H1 (cell line): ENCODE measurements around the gene GALNT9. TPM values are rescaled to one million over a fixed set of nuclear protein-coding genes. Genes with fewer than 3 reads are reported as not detected.

ENCODE experiments used
- CTCF ChIA-PET: fragments of 300-600 bp; sonication (Branson Sonifier 250); formaldehyde crosslinking; loops from one replicate; lab custom pipeline; 2021; ENCODE audit not compliant: partially characterized antibody; lab: Charles Lee
- POLR2A ChIA-PET: fragments of 300-600 bp; sonication (Branson Sonifier 250); formaldehyde crosslinking; loops from one replicate; lab custom pipeline; 2021; ENCODE audit warnings: inconsistent platforms; ENCODE audit not compliant: partially characterized antibody; lab: Charles Lee
- DNase-seq, 2 experiments: peaks; one replicate each; pipeline versions ENCODE4 v3.0.0 to v3.0.0-alpha.2; 2010 to 2022; ENCODE audit warnings: low spot score in 2 of 2, low read depth in 1 of 2, mixed read lengths in 1 of 2
- FAIRE-seq: peaks from 2 replicates; lab custom pipeline; 2011; peaks lifted over from hg19 to GRCh38; lab: Jason Lieb, UNC
- H2AFZ ChIP-seq: 2 replicates; pipeline ENCODE4 v1.8.1; 2012; ENCODE audit warnings: low read length, inconsistent platforms
- H2AK5ac ChIP-seq: 2 replicates; pipeline ENCODE4 v1.6.1; 2013; ENCODE audit warnings: low read depth, low read length
- H2BK120ac ChIP-seq: replicated peaks from 2 replicates; pipeline ENCODE3; 2013; ENCODE audit warnings: low read depth, low read length, inconsistent platforms
- H2BK12ac ChIP-seq: 2 replicates; pipeline ENCODE4 v1.6.1; 2013; ENCODE audit warnings: low read depth, low read length
- H2BK15ac ChIP-seq: 2 replicates; pipeline ENCODE4 v1.6.1; 2013; ENCODE audit warnings: low read length
- H2BK20ac ChIP-seq: 2 replicates; pipeline ENCODE4 v1.6.1; 2013; ENCODE audit warnings: low read length
- H2BK5ac ChIP-seq: 2 replicates; pipeline ENCODE4 v1.6.1; 2013; ENCODE audit warnings: low read depth, low read length
- H3K14ac ChIP-seq: 2 replicates; pipeline ENCODE4 v1.6.1; 2013; ENCODE audit warnings: inconsistent platforms; ENCODE audit not compliant: insufficient read length
- H3K18ac ChIP-seq: 2 replicates; pipeline ENCODE4 v1.6.1; 2013; ENCODE audit warnings: low read length; ENCODE audit errors: extremely low read depth
- H3K23ac ChIP-seq: 2 replicates; pipeline ENCODE4 v1.6.1; 2013; ENCODE audit warnings: inconsistent platforms; ENCODE audit not compliant: insufficient read length
- H3K23me2 ChIP-seq: 2 replicates; pipeline ENCODE4 v1.6.1; 2013; ENCODE audit warnings: low read depth, low read length
- H3K27ac ChIP-seq: 2 replicates; pipeline ENCODE4 v1.6.1; 2011; ENCODE audit warnings: low read depth, low read length, inconsistent platforms
- H3K27me3 ChIP-seq, 4 experiments: replicated peaks in 1 of 4; 1 replicate in 1 of 4; 2 replicates in 3 of 4; pipeline versions ENCODE4 v1.6.1 to v1.8.1; 2011 to 2013; ENCODE audit warnings: low read length in 3 of 4, mild to moderate bottlenecking in 3 of 4, inconsistent platforms in 2 of 4, mixed read lengths in 2 of 4, moderate library complexity in 1 of 4; ENCODE audit not compliant: control insufficient read depth in 3 of 4, insufficient read depth in 3 of 4; ENCODE audit errors: extremely low read depth in 1 of 4
- H3K36me3 ChIP-seq, 4 experiments: 2 replicates each; pipeline versions ENCODE4 v1.6.1 to v1.8.1; 2011 to 2013; ENCODE audit warnings: mild to moderate bottlenecking in 4 of 4, low read length in 3 of 4, moderate library complexity in 2 of 4, control low read depth in 1 of 4, inconsistent platforms in 1 of 4; ENCODE audit not compliant: insufficient read depth in 4 of 4, control insufficient read depth in 2 of 4
- H3K4ac ChIP-seq: replicated peaks from 2 replicates; pipeline ENCODE3; 2013; ENCODE audit warnings: low read length, low read depth, mixed read lengths, inconsistent platforms; ENCODE audit not compliant: insufficient read length
- H3K4me1 ChIP-seq, 4 experiments: replicated peaks in 1 of 4; 1 replicate in 1 of 4; 2 replicates in 3 of 4; pipeline versions ENCODE4 v1.6.1 to v1.8.1; 2011 to 2013; ENCODE audit warnings: low read length in 3 of 4, inconsistent platforms in 2 of 4, mixed read lengths in 1 of 4; ENCODE audit not compliant: insufficient read depth in 4 of 4, control insufficient read depth in 3 of 4
- H3K4me2 ChIP-seq, 2 experiments: 2 replicates each; pipeline versions ENCODE4 v1.6.1 to v1.8.1; 2011 to 2013; ENCODE audit warnings: low read depth in 2 of 2, low read length in 2 of 2, control low read depth in 1 of 2, inconsistent platforms in 1 of 2, mild to moderate bottlenecking in 1 of 2; ENCODE audit not compliant: insufficient read depth in 1 of 2
- H3K4me3 ChIP-seq, 4 experiments: fragments of 200-600, 300-600 bp in 1 of 4; sonication (generic), shearing (Covaris generic), sonication (Bioruptor Twin) in 1 of 4; 2 replicates each; pipeline versions ENCODE4 v1.5.1 to v1.8.1; 2011 to 2016; ENCODE audit warnings: low read length in 4 of 4, low read depth in 3 of 4, control low read depth in 2 of 4, inconsistent platforms in 2 of 4, mild to moderate bottlenecking in 2 of 4, mixed read lengths in 1 of 4, moderate library complexity in 1 of 4; ENCODE audit not compliant: insufficient read depth in 2 of 4; ENCODE audit errors: extremely low read depth in 1 of 4
- H3K56ac ChIP-seq: replicated peaks from 2 replicates; pipeline ENCODE3; 2013; ENCODE audit warnings: low read depth, mild to moderate bottlenecking, mixed read lengths, low read length, inconsistent platforms; ENCODE audit not compliant: insufficient read length
- H3K79me1 ChIP-seq: 2 replicates; pipeline ENCODE4 v1.6.1; 2013; ENCODE audit warnings: low read depth, low read length, control low read depth
- H3K79me2 ChIP-seq, 2 experiments: 2 replicates each; pipeline versions ENCODE4 v1.6.1 to v1.8.1; 2012 to 2013; ENCODE audit warnings: low read length in 2 of 2, mild to moderate bottlenecking in 2 of 2, inconsistent platforms in 1 of 2; ENCODE audit not compliant: insufficient read depth in 2 of 2, control insufficient read depth in 1 of 2
- H3K9ac ChIP-seq, 4 experiments: replicated peaks in 1 of 4; 1 replicate in 1 of 4; 2 replicates in 3 of 4; pipeline versions ENCODE4 v1.6.1 to v1.8.1; 2011 to 2013; ENCODE audit warnings: low read depth in 3 of 4, low read length in 3 of 4, control low read depth in 2 of 4, mild to moderate bottlenecking in 2 of 4, moderate library complexity in 2 of 4, inconsistent platforms in 1 of 4; ENCODE audit errors: extremely low read depth in 1 of 4
- H3K9me3 ChIP-seq, 2 experiments: 2 replicates each; pipeline versions ENCODE4 v1.6.1 to v1.8.1; 2012 to 2013; ENCODE audit warnings: mild to moderate bottlenecking in 2 of 2, moderate library complexity in 2 of 2, control low read depth in 1 of 2, inconsistent platforms in 1 of 2, low read depth in 1 of 2, low read length in 1 of 2, mixed read lengths in 1 of 2; ENCODE audit not compliant: insufficient read depth in 2 of 2
- H4K20me1 ChIP-seq, 2 experiments: replicated peaks in 1 of 2; 2 replicates each; pipeline versions ENCODE3 to v1.8.1; 2011 to 2013; ENCODE audit warnings: inconsistent platforms in 2 of 2, low read length in 2 of 2, mild to moderate bottlenecking in 1 of 2; ENCODE audit not compliant: insufficient read depth in 2 of 2, control insufficient read depth in 1 of 2
- H4K5ac ChIP-seq: 2 replicates; pipeline ENCODE4 v1.6.1; 2013; ENCODE audit warnings: low read length, low read depth, mixed read lengths, inconsistent platforms; ENCODE audit not compliant: insufficient read length
- H4K8ac ChIP-seq: 2 replicates; pipeline ENCODE4 v1.8.0; 2013; ENCODE audit warnings: mild to moderate bottlenecking, moderate library complexity, low read length, inconsistent platforms; ENCODE audit not compliant: insufficient read depth; ENCODE audit errors: extremely low read depth
- H4K91ac ChIP-seq: replicated peaks from 2 replicates; pipeline ENCODE3; 2013; ENCODE audit warnings: low read length, mixed read lengths, inconsistent platforms; ENCODE audit not compliant: insufficient read length
- BRCA1 ChIP-seq: IDR thresholded peaks from 2 replicates; pipeline ENCODE4 v1.6.1; 2012; ENCODE audit warnings: low read depth, low read length, improper control_type of control experiment
- CEBPB ChIP-seq: IDR thresholded peaks from 2 replicates; pipeline ENCODE4 v1.6.1; 2012; ENCODE audit warnings: low read depth, low read length
- CREB1 ChIP-seq: IDR thresholded peaks from 2 replicates; pipeline ENCODE4 v1.6.1; 2012; ENCODE audit warnings: inconsistent platforms
- HDAC2 ChIP-seq, 2 experiments: fragments of 300-600 bp in 1 of 2; sonication (generic) in 1 of 2; IDR thresholded peaks; 2 replicates each; pipeline ENCODE4 v1.6.1; 2011 to 2012; ENCODE audit warnings: low read depth in 2 of 2, low read length in 2 of 2, mild to moderate bottlenecking in 2 of 2, moderate library complexity in 2 of 2, borderline replicate concordance in 1 of 2, inconsistent platforms in 1 of 2
- NRF1 ChIP-seq: IDR thresholded peaks from 2 replicates; pipeline ENCODE4 v1.6.1; 2011; ENCODE audit warnings: mild to moderate bottlenecking, low read depth, low read length, improper control_type of control experiment
- PHF8 ChIP-seq: fragments of 200-600 bp; sonication (generic); conservative IDR thresholded peaks from 2 replicates; pipeline ENCODE4 v1.7.1; 2012; ENCODE audit warnings: low read depth, mild to moderate bottlenecking, inconsistent platforms, low read length, moderate library complexity
- POLR2AphosphoS5 ChIP-seq: IDR thresholded peaks from 2 replicates; pipeline ENCODE4 v1.6.1; 2011; ENCODE audit warnings: low read depth, low read length
- RFX5 ChIP-seq: IDR thresholded peaks from 2 replicates; pipeline ENCODE4 v1.6.1; 2011; ENCODE audit warnings: low read depth, low read length, improper control_type of control experiment, borderline replicate concordance
- SAP30 ChIP-seq: fragments of 300-600 bp; sonication (generic); IDR thresholded peaks from 2 replicates; pipeline ENCODE4 v1.7.1; 2012; ENCODE audit warnings: low read length, moderate library complexity, mild to moderate bottlenecking, inconsistent platforms; ENCODE audit not compliant: insufficient read depth, insufficient replicate concordance
- SIX5 ChIP-seq: IDR thresholded peaks from 2 replicates; pipeline ENCODE4 v1.6.1; 2011; ENCODE audit warnings: mild to moderate bottlenecking, low read depth, low read length
- SP2 ChIP-seq: IDR thresholded peaks from 2 replicates; pipeline ENCODE4 v1.6.1; 2012; ENCODE audit warnings: mild to moderate bottlenecking, low read length, inconsistent platforms
- WGBS, 2 experiments: shearing (Covaris generic) in 1 of 2; methylation state at CpG; one replicate each; pipeline versions ENCODE4 v1.1.6 to v1.1.7; 2013 to 2015; ENCODE audit warnings: low lambda C conversion rate in 2 of 2, mixed read lengths in 2 of 2, inconsistent platforms in 1 of 2, low coverage in 1 of 2, missing lambda C conversion rate in 1 of 2; ENCODE audit not compliant: insufficient replicate concordance in 2 of 2, insufficient coverage in 1 of 2, insufficient read length in 1 of 2; ENCODE audit errors: extremely low coverage in 1 of 2, missing lambda C conversion rate in 1 of 2; 5-methylcytosine and 5-hydroxymethylcytosine counted together
- polyA plus RNA-seq, 7 experiments: library from polyadenylated mRNA; depleted of rRNA in 3 of 7; stranded (reverse) in 5 of 7; unstranded in 2 of 7; fragments of >200 nt in 5 of 7; fragments of 200-250 nt in 2 of 7; gene quantifications; 1 replicate in 5 of 7; 2 replicates in 1 of 7; 4 replicates in 1 of 7; pipeline versions ENCODE4 v1.2.1 to v1.2.3, GENCODE V29; 2011 to 2013; ENCODE audit warnings: missing spikeins in 2 of 7, mixed read lengths in 2 of 7
- total RNA-seq: library from RNA; stranded (reverse); fragmentation: NEBNext Ultra II Directional; extraction: Animal tissue kit (Norgen Biotek cat#: 25700); gene quantifications from 2 replicates; pipeline ENCODE4 v1.2.1, GENCODE V29; 2021
- TF ChIP-seq, protein P1 (sequence below): IDR thresholded peaks from 2 replicates; pipeline ENCODE4 v1.6.1; 2012; ENCODE audit warnings: low read length, inconsistent platforms

The GALNT9 gene
- total and polyA plus RNA-seq, 2 of the 8 experiments (the other 6 are each of a cell fraction or from before 2014, with no cell fraction given) = 2.0 to 3.6 TPM

DNA sequence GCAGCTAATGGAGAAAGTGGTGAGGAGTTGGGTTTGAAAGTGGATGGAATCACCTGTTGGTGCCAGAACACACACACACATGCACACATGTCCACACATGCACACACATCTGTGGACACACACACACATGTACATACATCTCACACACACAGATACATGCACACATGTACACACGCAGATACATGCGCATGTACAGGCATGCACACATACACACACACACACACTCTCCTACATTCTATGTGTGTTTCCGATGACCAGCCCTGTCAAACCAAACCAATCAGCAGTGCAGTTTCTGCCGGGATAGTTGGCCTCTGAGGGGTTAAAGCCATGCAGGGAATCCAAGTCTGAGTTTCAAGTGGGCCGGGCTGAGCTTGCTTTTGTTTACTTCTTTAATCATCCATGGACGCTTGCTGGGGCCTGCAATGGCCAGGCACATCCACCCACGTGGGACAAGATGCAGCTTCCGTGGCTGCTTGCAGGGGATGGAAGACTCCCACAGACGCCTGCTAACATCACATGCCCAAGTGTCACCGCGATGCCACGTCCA is 52.5 kb downstream of the GALNT9 start:
- Histone ChIP-seq H3K79me2 (no peaks in the 10 kb centered on the region), H4K20me1 (peaks cover 0 to 2% of the 10 kb centered on the region in 2 experiments), H3K27ac (no peak overlapping the region), H3K4ac (no peak overlapping the region), H2AFZ (no peak overlapping the region), H3K56ac (no peak overlapping the region), H3K4me2 (no peak overlapping the region), H4K5ac (no peak overlapping the region), H3K9me3 (no peaks in the 10 kb centered on the region), H3K14ac (no peak overlapping the region), H3K27me3 (no peaks in the 10 kb centered on the region; a peak in 3 of 7 replicates), H3K18ac (no peak overlapping the region), H4K8ac (0 out of 2 replicates have a peak overlapping the region, but pooled peaks have one; percentile 18), H2BK15ac (no peak overlapping the region), H3K4me1 (peaks cover 0 to 16% (median 12%) of the 10 kb centered on the region in 4 experiments; a peak in 6 of 7 replicates), H2BK5ac (no peak overlapping the region), H3K9ac (no peak overlapping the region; a peak in 2 of 7 replicates), H4K91ac (no peak overlapping the region), H3K4me3 (no peak overlapping the region), H3K23me2 (no peaks in the 10 kb centered on the region), H3K23ac (no peak overlapping the region), H2BK120ac (no peak overlapping the region), H2BK12ac (no peak overlapping the region), H3K79me1 (no peaks in the 10 kb centered on the region), H2BK20ac (0 out of 2 replicates have a peak overlapping the region, but pooled peaks have one; percentile 35), H2AK5ac (no peak overlapping the region), H3K36me3 (no peaks in the 10 kb centered on the region)
- 80% methylated on average over 12 of the region's 12 CpGs; no CpG with 5 or more reads in 1 of the 2 experiments for WGBS, 2 experiments
- ChIA-PET POLR2A (interaction anchor here (1.0 kb wide), 1 partner anchor 12 kb away, joined by 3 read pairs; no protein-coding TSS in a partner anchor), CTCF (interaction anchor here (0.6 to 4.9 kb wide), 10 partner anchors 8 to 310 kb away, joined by 3 to 36 read pairs (median 3); no protein-coding TSS in a partner anchor)
- peak; percentile 36 for FAIRE-seq
- no peak for DNase-seq
- TF ChIP-seq RFX5 (no peak), POLR2AphosphoS5 (no peak), SP2 (no peak), CREB1 (no peak), CEBPB (no peak), PHF8 (no peak), NRF1 (no peak), HDAC2 (IDR thresholded peaks at IDR 0.05; ENCODE audit: borderline replicate concordance in 1 of 2, low read depth in 2 of 2, low read length in 2 of 2) (no peak), SIX5 (no peak), BRCA1 (no peak), SAP30 (no peak)
- TF ChIP-seq, protein P1, sequence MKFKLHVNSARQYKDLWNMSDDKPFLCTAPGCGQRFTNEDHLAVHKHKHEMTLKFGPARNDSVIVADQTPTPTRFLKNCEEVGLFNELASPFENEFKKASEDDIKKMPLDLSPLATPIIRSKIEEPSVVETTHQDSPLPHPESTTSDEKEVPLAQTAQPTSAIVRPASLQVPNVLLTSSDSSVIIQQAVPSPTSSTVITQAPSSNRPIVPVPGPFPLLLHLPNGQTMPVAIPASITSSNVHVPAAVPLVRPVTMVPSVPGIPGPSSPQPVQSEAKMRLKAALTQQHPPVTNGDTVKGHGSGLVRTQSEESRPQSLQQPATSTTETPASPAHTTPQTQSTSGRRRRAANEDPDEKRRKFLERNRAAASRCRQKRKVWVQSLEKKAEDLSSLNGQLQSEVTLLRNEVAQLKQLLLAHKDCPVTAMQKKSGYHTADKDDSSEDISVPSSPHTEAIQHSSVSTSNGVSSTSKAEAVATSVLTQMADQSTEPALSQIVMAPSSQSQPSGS = no peak
